Keratinocyte (primary cell): Measurements from ENCODE around the gene OBSCN.

Experiments used
- EZH2 ChIP-seq: IDR thresholded peaks from one replicate; pipeline ENCODE4 v1.6.1; 2012; ENCODE audit warnings: inconsistent platforms, mild to moderate bottlenecking, low read length, moderate library complexity
- TF ChIP-seq, protein P1 (sequence below), 3 experiments: IDR thresholded peaks in 1 of 3; conservative IDR thresholded peaks in 1 of 3; optimal IDR thresholded peaks in 1 of 3; 2 replicates in 2 of 3; 3 replicates in 1 of 3; pipeline versions ENCODE3 to v1.5.1; 2011; ENCODE audit warnings: low read length in 3 of 3, mild to moderate bottlenecking in 3 of 3, moderate library complexity in 2 of 3, control low read depth in 1 of 3, inconsistent platforms in 1 of 3; ENCODE audit not compliant: insufficient read depth in 2 of 3; ENCODE audit errors: extremely low read depth in 1 of 3

DNA sequence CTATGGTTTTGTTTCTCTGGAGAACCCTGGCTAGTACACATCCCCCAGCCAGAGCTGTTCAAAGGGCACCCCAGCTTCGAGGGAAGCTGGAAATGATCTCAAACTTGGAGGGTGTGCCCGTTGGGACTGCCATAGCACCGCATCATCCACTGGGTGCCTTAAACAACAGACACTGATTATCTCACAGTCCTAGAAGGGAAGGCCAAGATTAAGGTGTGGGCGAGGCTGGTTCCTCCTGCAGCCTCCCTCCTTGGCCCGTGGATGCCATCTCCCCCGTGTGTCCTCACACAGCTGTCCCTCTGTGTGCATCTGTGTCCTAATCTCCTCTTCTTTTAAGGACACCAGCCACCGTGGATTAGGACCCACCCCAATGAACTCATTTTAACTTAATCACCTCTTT lies 46.5 kb upstream of the OBSCN start:
- TF ChIP-seq, protein P1, sequence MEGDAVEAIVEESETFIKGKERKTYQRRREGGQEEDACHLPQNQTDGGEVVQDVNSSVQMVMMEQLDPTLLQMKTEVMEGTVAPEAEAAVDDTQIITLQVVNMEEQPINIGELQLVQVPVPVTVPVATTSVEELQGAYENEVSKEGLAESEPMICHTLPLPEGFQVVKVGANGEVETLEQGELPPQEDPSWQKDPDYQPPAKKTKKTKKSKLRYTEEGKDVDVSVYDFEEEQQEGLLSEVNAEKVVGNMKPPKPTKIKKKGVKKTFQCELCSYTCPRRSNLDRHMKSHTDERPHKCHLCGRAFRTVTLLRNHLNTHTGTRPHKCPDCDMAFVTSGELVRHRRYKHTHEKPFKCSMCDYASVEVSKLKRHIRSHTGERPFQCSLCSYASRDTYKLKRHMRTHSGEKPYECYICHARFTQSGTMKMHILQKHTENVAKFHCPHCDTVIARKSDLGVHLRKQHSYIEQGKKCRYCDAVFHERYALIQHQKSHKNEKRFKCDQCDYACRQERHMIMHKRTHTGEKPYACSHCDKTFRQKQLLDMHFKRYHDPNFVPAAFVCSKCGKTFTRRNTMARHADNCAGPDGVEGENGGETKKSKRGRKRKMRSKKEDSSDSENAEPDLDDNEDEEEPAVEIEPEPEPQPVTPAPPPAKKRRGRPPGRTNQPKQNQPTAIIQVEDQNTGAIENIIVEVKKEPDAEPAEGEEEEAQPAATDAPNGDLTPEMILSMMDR (optimal IDR thresholded peaks at IDR 0.05 in 1 of 3, IDR thresholded peaks at IDR 0.05 in 1 of 3, conservative IDR thresholded peaks at IDR 0.05 in 1 of 3; ENCODE audit: extremely low read depth in 1 of 3, insufficient read depth in 2 of 3, low read length in 3 of 3), result no peak
- no peak for TF ChIP-seq EZH2
